Measurements from ENCODE around the gene MAPK4. TPM values are rescaled to one million over a fixed set of nuclear protein-coding genes. Genes with fewer than 3 reads are reported as not detected.
A peak's percentile ranks its signal among the peaks of the same experiment; 100 is the strongest.

Gene MAPK4
- total and polyA plus RNA-seq, 2 of the 4 experiments (the other 2 are of a cell fraction), result not detected

GRCh38 chr18:50560681-50561629 is 1.1 kb downstream of the MAPK4 start:
- ATAC-seq (ENCODE audit: low read depth), result no peak

More at GRCh38 chr18:50560681-50561629, 1.1 kb downstream of the MAPK4 start:
- no peak overlapping the region for H3K4ac ChIP-seq (ENCODE audit: low read depth, low read length)
- CTCF ChIA-PET, result interaction anchor here (0.9 kb wide), 1 partner anchor 12 kb away, joined by 3 read pairs; no protein-coding TSS in a partner anchor
- H3K79me1 ChIP-seq (ENCODE audit: low read depth in 1 of 2, low read length in 2 of 2), result no peaks in the 10 kb centered on the region
- peak overlapping the region; percentile 31 for H2AK9ac ChIP-seq (replicated peaks; ENCODE audit: low read depth, low read length, poor library complexity)
- no peak overlapping the region for H3K18ac ChIP-seq (ENCODE audit: low read depth, low read length)
- 0% methylated on average over 18 of the region's 49 CpGs; no CpG with 5 or more reads in 1 of the 2 experiments for WGBS, 2 experiments (ENCODE audit: extremely low coverage in 2 of 2, insufficient read length in 1 of 2)
- peaks cover 38% of the 10 kb centered on the region for H3K27me3 ChIP-seq (ENCODE audit: control insufficient read depth, insufficient read depth, low read length)
- no peak overlapping the region for H3K9ac ChIP-seq (ENCODE audit: low read depth, low read length)
- H3K27ac ChIP-seq (ENCODE audit: insufficient read depth, low read length), result no peak overlapping the region
- in situ Hi-C loops (cut with MboI; ENCODE audit: low sequenced_read_pairs) (no loop called here), intact Hi-C loops (cut with micrococcal nuclease) (no loop called here), dilution Hi-C loops (cut with HindIII; ENCODE audit: low sequenced_read_pairs, unreplicated experiment) (no loop called here)
- DNase-seq, result no peak
- no peaks in the 10 kb centered on the region for H3K9me3 ChIP-seq (ENCODE audit: control insufficient read depth, insufficient read depth, low read length)
- H2AFZ ChIP-seq (replicated peaks; ENCODE audit: low read length, poor library complexity), result peak overlapping the region; percentile 51
- H3K9me1 ChIP-seq (ENCODE audit: insufficient read depth, low read length), result no peaks in the 10 kb centered on the region
- no peak overlapping the region for H2BK15ac ChIP-seq (ENCODE audit: low read depth, low read length)
- no peak overlapping the region; the same call in 1 of the 2 replicates for H3K4me2 ChIP-seq (ENCODE audit: low read depth, low read length)
- H3K56ac ChIP-seq (ENCODE audit: extremely low read depth, insufficient read depth, low read length), result no peak overlapping the region
- H2BK5ac ChIP-seq (ENCODE audit: low read depth, low read length, poor library complexity, severe bottlenecking), result no peak overlapping the region
- no peaks in the 10 kb centered on the region for H3K4me1 ChIP-seq (ENCODE audit: control insufficient read depth, insufficient read depth, low read length)
- no peak overlapping the region for H3K14ac ChIP-seq (replicated peaks; ENCODE audit: low read depth, low read length)
- no peak overlapping the region for H4K8ac ChIP-seq (ENCODE audit: low read depth in 2 of 2, low read length in 2 of 2)
- no peak overlapping the region for H3K4me3 ChIP-seq (ENCODE audit: insufficient read depth, low read depth, low read length)
- no TSS peak for BruUV-seq (replicated peaks)
- no peak overlapping the region for H2AK5ac ChIP-seq (ENCODE audit: low read depth, low read length)
- TF ChIP-seq FOS (IDR thresholded peaks at IDR 0.05; ENCODE audit: low read depth, low read length) (no peak), NFE2L2 (IDR thresholded peaks at IDR 0.05; ENCODE audit: low read depth, low read length) (no peak), BHLHE40 (IDR thresholded peaks at IDR 0.05; ENCODE audit: low read depth, low read length) (no peak), CHD1 (IDR thresholded peaks at IDR 0.05; ENCODE audit: low read depth, low read length) (no peak), SMC3 (IDR thresholded peaks at IDR 0.05; ENCODE audit: low read depth, low read length) (no peak), CTCF (conservative IDR thresholded peaks at IDR 0.05; ENCODE audit: low read depth, low read length) (no peak), ELK1 (IDR thresholded peaks at IDR 0.05; ENCODE audit: borderline replicate concordance, low read depth, low read length) (no peak)
- TF ChIP-seq, protein P1, sequence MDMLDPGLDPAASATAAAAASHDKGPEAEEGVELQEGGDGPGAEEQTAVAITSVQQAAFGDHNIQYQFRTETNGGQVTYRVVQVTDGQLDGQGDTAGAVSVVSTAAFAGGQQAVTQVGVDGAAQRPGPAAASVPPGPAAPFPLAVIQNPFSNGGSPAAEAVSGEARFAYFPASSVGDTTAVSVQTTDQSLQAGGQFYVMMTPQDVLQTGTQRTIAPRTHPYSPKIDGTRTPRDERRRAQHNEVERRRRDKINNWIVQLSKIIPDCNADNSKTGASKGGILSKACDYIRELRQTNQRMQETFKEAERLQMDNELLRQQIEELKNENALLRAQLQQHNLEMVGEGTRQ (IDR thresholded peaks at IDR 0.05; ENCODE audit: low read depth, low read length), result no peak
- no peak overlapping the region for H4K5ac ChIP-seq (ENCODE audit: low read depth, low read length)
- H4K91ac ChIP-seq (ENCODE audit: insufficient read depth, low read depth, low read length), result no peak overlapping the region
- H4K20me1 ChIP-seq (ENCODE audit: insufficient read depth, low read length), result no peaks in the 10 kb centered on the region
- H3K36me3 ChIP-seq (ENCODE audit: control insufficient read depth, insufficient read depth, low read length), result no peaks in the 10 kb centered on the region
- POLR2A ChIA-PET (ENCODE audit: unreplicated experiment), result no interaction called here
- H2BK20ac ChIP-seq (ENCODE audit: low read depth, low read length), result no peak overlapping the region
- H2BK120ac ChIP-seq (ENCODE audit: low read depth, low read length), result no peak overlapping the region
- no peak overlapping the region for H3K23ac ChIP-seq (ENCODE audit: low read depth, low read length)
